ENCODE data around the gene WRNIP1.

- TF ChIP-seq ZNF8 (CRISPR knock-in tag; IDR thresholded peaks at IDR 0.05) (no peak), PATZ1 (CRISPR knock-in tag; IDR thresholded peaks at IDR 0.05; ENCODE audit: borderline replicate concordance) (no peak), ZFP30 (CRISPR knock-in tag; IDR thresholded peaks at IDR 0.05) (no peak), BACH2 (CRISPR knock-in tag; IDR thresholded peaks at IDR 0.05; ENCODE audit: borderline replicate concordance) (no peak), TCF4 (CRISPR knock-in tag; IDR thresholded peaks at IDR 0.05; ENCODE audit: borderline replicate concordance) (no peak), OSR1 (CRISPR knock-in tag; IDR thresholded peaks at IDR 0.05) (no peak), RARB (CRISPR knock-in tag; IDR thresholded peaks at IDR 0.05) (no peak), ESRRG (CRISPR knock-in tag; IDR thresholded peaks at IDR 0.05) (no peak), POU6F1 (CRISPR knock-in tag; IDR thresholded peaks at IDR 0.05; ENCODE audit: borderline replicate concordance, low read depth) (no peak)
- TF ChIP-seq, protein P1, sequence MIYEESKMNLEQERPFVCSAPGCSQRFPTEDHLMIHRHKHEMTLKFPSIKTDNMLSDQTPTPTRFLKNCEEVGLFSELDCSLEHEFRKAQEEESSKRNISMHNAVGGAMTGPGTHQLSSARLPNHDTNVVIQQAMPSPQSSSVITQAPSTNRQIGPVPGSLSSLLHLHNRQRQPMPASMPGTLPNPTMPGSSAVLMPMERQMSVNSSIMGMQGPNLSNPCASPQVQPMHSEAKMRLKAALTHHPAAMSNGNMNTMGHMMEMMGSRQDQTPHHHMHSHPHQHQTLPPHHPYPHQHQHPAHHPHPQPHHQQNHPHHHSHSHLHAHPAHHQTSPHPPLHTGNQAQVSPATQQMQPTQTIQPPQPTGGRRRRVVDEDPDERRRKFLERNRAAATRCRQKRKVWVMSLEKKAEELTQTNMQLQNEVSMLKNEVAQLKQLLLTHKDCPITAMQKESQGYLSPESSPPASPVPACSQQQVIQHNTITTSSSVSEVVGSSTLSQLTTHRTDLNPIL (CRISPR knock-in tag; IDR thresholded peaks at IDR 0.05; ENCODE audit: low read depth) = no peak
Observed at GRCh38 chr6:2831392-2831791, 66.2 kb downstream of the WRNIP1 start.
